ENCODE data around the gene MAP3K19. TPM values are rescaled to one million over a fixed set of nuclear protein-coding genes. Genes with fewer than 3 reads are reported as not detected.

The MAP3K19 gene
- total RNA-seq, 1 donor from 2014 or later = not detected

GRCh38 chr2:134919341-134920210 lies 127.7 kb downstream of the MAP3K19 start:
- TF ChIP-seq CTCF (IDR thresholded peaks at IDR 0.05; ENCODE audit: unreplicated experiment) = no peak
- Mint-ChIP-seq H3K27me3 (ENCODE audit: unreplicated experiment) (peaks cover 14% of the 10 kb centered on the region), H3K4me1 (ENCODE audit: unreplicated experiment) (peaks cover 20% of the 10 kb centered on the region), H3K9me3 (ENCODE audit: unreplicated experiment) (no peaks in the 10 kb centered on the region), H3K4me3 (ENCODE audit: unreplicated experiment) (peak overlapping the region; percentile 99), H3K27ac (ENCODE audit: unreplicated experiment) (peak overlapping the region; percentile 99), H3K36me3 (ENCODE audit: low read depth, unreplicated experiment) (peaks cover 17% of the 10 kb centered on the region)
- DNase-seq (ENCODE audit: low spot score) = peak; percentile 26

- Mint-ChIP-seq H3K9me3 (ENCODE audit: unreplicated experiment) (no peaks in the 10 kb centered on the region), H3K36me3 (ENCODE audit: low read depth, unreplicated experiment) (peaks cover 17% of the 10 kb centered on the region), H3K4me1 (ENCODE audit: unreplicated experiment) (peaks cover 20% of the 10 kb centered on the region), H3K27me3 (ENCODE audit: unreplicated experiment) (peaks cover 14% of the 10 kb centered on the region), H3K27ac (ENCODE audit: unreplicated experiment) (peak within 1 kb of the TSS; percentile 99), H3K4me3 (ENCODE audit: unreplicated experiment) (peak within 1 kb of the TSS; percentile 99)
- peak; percentile 100 for DNase-seq (ENCODE audit: low spot score)
- no peak for TF ChIP-seq CTCF (IDR thresholded peaks at IDR 0.05; ENCODE audit: unreplicated experiment)
Observed at GRCh38 chr2:134918526-134919340, 128.5 kb downstream of the MAP3K19 start, which contains the start of gene CCNT2. Gene CCNT2 (plus strand): TSS chr2:134918822. CDS start chr2:134918855, 33 bp downstream.

GRCh38 chr2:134917888-134918525 lies 129.2 kb downstream of the MAP3K19 start:
- peaks cover 20% of the 10 kb centered on the region for H3K4me1 Mint-ChIP-seq (ENCODE audit: unreplicated experiment)
- no peak for TF ChIP-seq CTCF (IDR thresholded peaks at IDR 0.05; ENCODE audit: unreplicated experiment)
- H3K9me3 Mint-ChIP-seq (ENCODE audit: unreplicated experiment) = no peaks in the 10 kb centered on the region
- H3K27ac Mint-ChIP-seq (ENCODE audit: unreplicated experiment) = peak overlapping the region; percentile 99
- peak; percentile 82 for DNase-seq (ENCODE audit: low spot score)
- peak overlapping the region; percentile 99 for H3K4me3 Mint-ChIP-seq (ENCODE audit: unreplicated experiment)
- peaks cover 17% of the 10 kb centered on the region for H3K36me3 Mint-ChIP-seq (ENCODE audit: low read depth, unreplicated experiment)
- H3K27me3 Mint-ChIP-seq (ENCODE audit: unreplicated experiment) = peaks cover 14% of the 10 kb centered on the region

GRCh38 chr2:134917360-134917865 lies 129.8 kb downstream of the MAP3K19 start:
- peak; percentile 3 for DNase-seq (ENCODE audit: low spot score)
- H3K9me3 Mint-ChIP-seq (ENCODE audit: unreplicated experiment) = no peaks in the 10 kb centered on the region
- TF ChIP-seq CTCF (IDR thresholded peaks at IDR 0.05; ENCODE audit: unreplicated experiment) = no peak
- H3K27ac Mint-ChIP-seq (ENCODE audit: unreplicated experiment) = peak overlapping the region; percentile 99
- peak overlapping the region; percentile 99 for H3K4me3 Mint-ChIP-seq (ENCODE audit: unreplicated experiment)
- H3K27me3 Mint-ChIP-seq (ENCODE audit: unreplicated experiment) = peaks cover 14% of the 10 kb centered on the region
- peaks cover 17% of the 10 kb centered on the region for H3K36me3 Mint-ChIP-seq (ENCODE audit: low read depth, unreplicated experiment)
- H3K4me1 Mint-ChIP-seq (ENCODE audit: unreplicated experiment) = peaks cover 20% of the 10 kb centered on the region

Other genes starting within 250 kb of the MAP3K19 start
- gene ACMSD, start 208.8 kb downstream of the MAP3K19 start, total RNA-seq (ENCODE audit: unreplicated experiment) = not detected
- gene CCNT2, start 128.6 kb downstream of the MAP3K19 start, total RNA-seq (ENCODE audit: unreplicated experiment) = 49.5 TPM
- gene RAB3GAP1, start 4.8 kb upstream of the MAP3K19 start, total RNA-seq (ENCODE audit: unreplicated experiment) = 28.0 TPM

All from endothelial cell (in vitro differentiated cells).